DOHH2 (cell line): Measurements from ENCODE around the gene TNRC6A.
"Not testable (repeated sequence)": the region's sequence is repeated elsewhere in the genome, so short reads cannot be mapped to it uniquely, and the experiment has no call there.

Experiments used
- EZH2phosphoT487 ChIP-seq: fragments of 200-600 bp; sonication (generic); IDR thresholded peaks from 2 replicates; pipeline ENCODE4 v1.6.1; 2017; ENCODE audit warnings: borderline replicate concordance, mild to moderate bottlenecking, antibody characterized with exemption, low read length, moderate library complexity, mixed read lengths
- TF ChIP-seq, protein P1 (sequence below): fragments of 200-600 bp; sonication (generic); IDR thresholded peaks from one replicate; pipeline ENCODE4 v1.5.1; 2014; ENCODE audit warnings: antibody characterized with exemption, mild to moderate bottlenecking, low read depth, low read length; ENCODE audit not compliant: poor library complexity, severe bottlenecking

DNA sequence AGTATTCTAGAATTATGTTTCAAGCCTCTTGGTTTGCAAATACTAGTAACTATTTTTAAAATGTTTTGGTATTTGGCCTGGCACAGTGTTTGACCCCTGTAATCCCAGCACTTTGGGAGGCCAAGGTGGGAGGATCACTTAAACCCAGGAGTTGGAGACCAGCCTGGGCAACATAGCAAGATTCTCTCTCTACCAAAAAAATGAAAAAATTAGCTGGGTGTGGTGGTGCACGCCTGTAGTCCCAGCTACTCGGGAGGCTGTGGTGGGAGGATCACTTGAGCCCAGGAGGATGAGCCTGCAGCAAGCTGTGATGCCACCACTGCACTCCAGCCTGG lies 115.5 kb downstream of the TNRC6A start:
- TF ChIP-seq, protein P1, sequence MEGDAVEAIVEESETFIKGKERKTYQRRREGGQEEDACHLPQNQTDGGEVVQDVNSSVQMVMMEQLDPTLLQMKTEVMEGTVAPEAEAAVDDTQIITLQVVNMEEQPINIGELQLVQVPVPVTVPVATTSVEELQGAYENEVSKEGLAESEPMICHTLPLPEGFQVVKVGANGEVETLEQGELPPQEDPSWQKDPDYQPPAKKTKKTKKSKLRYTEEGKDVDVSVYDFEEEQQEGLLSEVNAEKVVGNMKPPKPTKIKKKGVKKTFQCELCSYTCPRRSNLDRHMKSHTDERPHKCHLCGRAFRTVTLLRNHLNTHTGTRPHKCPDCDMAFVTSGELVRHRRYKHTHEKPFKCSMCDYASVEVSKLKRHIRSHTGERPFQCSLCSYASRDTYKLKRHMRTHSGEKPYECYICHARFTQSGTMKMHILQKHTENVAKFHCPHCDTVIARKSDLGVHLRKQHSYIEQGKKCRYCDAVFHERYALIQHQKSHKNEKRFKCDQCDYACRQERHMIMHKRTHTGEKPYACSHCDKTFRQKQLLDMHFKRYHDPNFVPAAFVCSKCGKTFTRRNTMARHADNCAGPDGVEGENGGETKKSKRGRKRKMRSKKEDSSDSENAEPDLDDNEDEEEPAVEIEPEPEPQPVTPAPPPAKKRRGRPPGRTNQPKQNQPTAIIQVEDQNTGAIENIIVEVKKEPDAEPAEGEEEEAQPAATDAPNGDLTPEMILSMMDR, result not testable (repeated sequence)
- TF ChIP-seq EZH2phosphoT487, result not testable (repeated sequence)
